GM12878 (cell line): ENCODE data around the gene COMMD6. TPM values are rescaled to one million over a fixed set of nuclear protein-coding genes. Genes with fewer than 3 reads are reported as not detected.

ENCODE experiments used
- ATAC-seq: fragments of 200-7000 bp; cut with Tn5 transposase; 3 replicates; pipeline ENCODE4 v1.9.1; 2020; ENCODE audit warnings: mild to moderate bottlenecking, moderate library complexity
- BruUV-seq: library from RNA; stranded (reverse); fragments of 400-500 nt; replicated peaks from 2 replicates; lab custom pipeline; 2021; lab: Mats Ljungman, UMichigan
- CTCF ChIA-PET: fragments of 300-600 bp; sonication (Branson Sonifier 250); formaldehyde crosslinking; extraction: SDS; loops from one replicate; lab custom pipeline; 2021; ENCODE audit warnings: inconsistent platforms; lab: Yijun Ruan, JAX
- POLR2A ChIA-PET: fragments of 350-600 bp; formaldehyde crosslinking; extraction: SDS; loops from one replicate; lab custom pipeline; 2021; ENCODE audit warnings: inconsistent platforms; lab: Charles Lee
- RAD21 ChIA-PET: fragments of 300-600 bp; sonication (Branson Sonifier 250); formaldehyde crosslinking; loops from one replicate; lab custom pipeline; 2023; ENCODE audit warnings: antibody characterized with exemption; ENCODE audit not compliant: unreplicated experiment; lab: Charles Lee
- SMC1A ChIA-PET: fragments of 300-600 bp; sonication (Branson Sonifier 250); formaldehyde crosslinking; loops from one replicate; lab custom pipeline; 2023; ENCODE audit not compliant: unreplicated experiment, uncharacterized antibody; lab: Charles Lee
- DNase-seq: peaks from one replicate; pipeline ENCODE4 v3.0.0-alpha.2; 2011; ENCODE audit warnings: low read depth, low spot score
- FAIRE-seq: peaks from 3 replicates; lab custom pipeline; 2011; peaks lifted over from hg19 to GRCh38; lab: Jason Lieb, UNC
- H2AFZ ChIP-seq: 2 replicates; pipeline ENCODE4 v1.6.0; 2011; ENCODE audit warnings: low read depth, low read length, control low read depth; ENCODE audit not compliant: control insufficient read depth
- H3K27ac ChIP-seq: 2 replicates; pipeline ENCODE4 v1.5.1; 2011; ENCODE audit warnings: control low read depth; ENCODE audit not compliant: control insufficient read depth, insufficient read depth
- H3K27me3 ChIP-seq, 2 experiments: replicated peaks in 1 of 2; 2 replicates each; pipeline versions ENCODE4 v1.6.0 to v1.6.1; 2011; ENCODE audit warnings: low read length in 1 of 2; ENCODE audit not compliant: control insufficient read depth in 2 of 2, insufficient read depth in 2 of 2
- H3K36me3 ChIP-seq, 2 experiments: 2 replicates each; pipeline ENCODE4 v1.5.1; 2011; ENCODE audit warnings: low read length in 1 of 2; ENCODE audit not compliant: control insufficient read depth in 2 of 2, insufficient read depth in 2 of 2
- H3K4me1 ChIP-seq: 2 replicates; pipeline ENCODE4 v1.6.1; 2011; ENCODE audit warnings: mild to moderate bottlenecking, low read length, moderate library complexity, mixed read lengths; ENCODE audit not compliant: control insufficient read depth, insufficient read depth
- H3K4me2 ChIP-seq: 2 replicates; pipeline ENCODE4 v1.6.0; 2011; ENCODE audit warnings: control low read depth; ENCODE audit not compliant: control insufficient read depth, insufficient read depth
- H3K4me3 ChIP-seq: fragments of 200-600 bp; sonication (generic); 2 replicates; pipeline ENCODE4 v1.5.1; 2016
- H3K79me2 ChIP-seq: 2 replicates; pipeline ENCODE4 v1.6.0; 2011; ENCODE audit warnings: low read length; ENCODE audit not compliant: control insufficient read depth, insufficient read depth
- H3K9ac ChIP-seq: 2 replicates; pipeline ENCODE4 v1.8.0; 2011; ENCODE audit warnings: low read length, control low read depth, mixed read lengths; ENCODE audit not compliant: control insufficient read depth, insufficient read depth
- H3K9me3 ChIP-seq: replicated peaks from 3 replicates; pipeline ENCODE4 v1.5.1; 2011; ENCODE audit warnings: mild to moderate bottlenecking, low read length; ENCODE audit not compliant: control insufficient read depth, insufficient read depth
- H4K20me1 ChIP-seq: 2 replicates; pipeline ENCODE4 v1.6.0; 2011; ENCODE audit not compliant: control insufficient read depth, insufficient read depth
- ASH2L ChIP-seq: fragments of 300-600, 200-600 bp; sonication (generic); IDR thresholded peaks from 2 replicates; pipeline ENCODE4 v1.6.1; 2017; ENCODE audit warnings: low read depth, mild to moderate bottlenecking, borderline replicate concordance
- BCLAF1 ChIP-seq: fragments of 450-650 bp; IDR thresholded peaks from 2 replicates; pipeline ENCODE4 v1.6.1; 2017; ENCODE audit warnings: antibody characterized with exemption, mild to moderate bottlenecking, moderate library complexity
- BMI1 ChIP-seq: fragments of 450-650 bp; IDR thresholded peaks from 2 replicates; pipeline ENCODE4 v1.6.1; 2016; ENCODE audit warnings: mild to moderate bottlenecking, moderate library complexity, borderline replicate concordance
- CHD1 ChIP-seq: IDR thresholded peaks from 2 replicates; pipeline ENCODE4 v1.6.1; 2012; ENCODE audit warnings: low read depth, low read length, improper control_type of control experiment
- CTCF ChIP-seq, 3 experiments: IDR thresholded peaks in 2 of 3; conservative IDR thresholded peaks in 1 of 3; 2 replicates each; pipeline ENCODE4 v1.5.1; 2011; ENCODE audit warnings: low read depth in 3 of 3, low read length in 3 of 3, mild to moderate bottlenecking in 3 of 3, control low read depth in 2 of 3, moderate library complexity in 2 of 3, inconsistent platforms in 1 of 3, mixed read lengths in 1 of 3; ENCODE audit not compliant: control insufficient read depth in 2 of 3, insufficient read depth in 1 of 3; ENCODE audit errors: extremely low read depth in 1 of 3
- ETV6 ChIP-seq, 2 experiments: fragments of 450-650 bp in 1 of 2; IDR thresholded peaks in 1 of 2; conservative IDR thresholded peaks in 1 of 2; 2 replicates each; pipeline ENCODE4 v1.6.1; 2014; ENCODE audit warnings: antibody characterized with exemption in 1 of 2, borderline replicate concordance in 1 of 2, low read depth in 1 of 2, mild to moderate bottlenecking in 1 of 2, moderate library complexity in 1 of 2
- GABPA ChIP-seq: IDR thresholded peaks from 2 replicates; pipeline ENCODE4 v1.6.1; 2014; ENCODE audit warnings: antibody characterized with exemption, low read depth, mild to moderate bottlenecking, inconsistent platforms
- MLLT1 ChIP-seq: fragments of 450-650 bp; IDR thresholded peaks from 2 replicates; pipeline ENCODE4 v1.6.1; 2016; ENCODE audit warnings: mild to moderate bottlenecking
- MXI1 ChIP-seq: fragments of 150-350 bp; IDR thresholded peaks from 2 replicates; pipeline ENCODE4 v1.6.1; 2011; ENCODE audit warnings: low read depth, mild to moderate bottlenecking, inconsistent platforms, low read length, improper control_type of control experiment
- MYB ChIP-seq: fragments of 150-350 bp; IDR thresholded peaks from 2 replicates; pipeline ENCODE4 v1.6.1; 2014; ENCODE audit warnings: mild to moderate bottlenecking, low read depth, low read length, borderline replicate concordance
- NRF1 ChIP-seq: conservative IDR thresholded peaks from 2 replicates; pipeline ENCODE4 v1.6.1; 2011; ENCODE audit warnings: mild to moderate bottlenecking, low read depth, low read length, improper control_type of control experiment
- POLR2AphosphoS5 ChIP-seq: IDR thresholded peaks from 2 replicates; pipeline ENCODE4 v1.6.1; 2011; ENCODE audit warnings: mild to moderate bottlenecking, low read length, inconsistent platforms
- RAD21 ChIP-seq: IDR thresholded peaks from 2 replicates; pipeline ENCODE4 v1.6.1; 2011; ENCODE audit warnings: mild to moderate bottlenecking, low read depth, low read length, moderate library complexity; ENCODE audit not compliant: insufficient read depth
- SREBF2 ChIP-seq: IDR thresholded peaks from 2 replicates; pipeline ENCODE4 v1.6.1; 2012; ENCODE audit warnings: mild to moderate bottlenecking, low read length
- ZNF384 ChIP-seq: IDR thresholded peaks from 2 replicates; pipeline ENCODE4 v1.6.1; 2012; ENCODE audit warnings: low read depth, mild to moderate bottlenecking, low read length, improper control_type of control experiment, borderline replicate concordance
- WGBS: methylation state at CpG from one replicate; pipeline ENCODE4 v1.1.6; 2016; ENCODE audit warnings: low lambda C conversion rate; ENCODE audit not compliant: insufficient replicate concordance, insufficient coverage; ENCODE audit errors: missing lambda C conversion rate; 5-methylcytosine and 5-hydroxymethylcytosine counted together
- in situ Hi-C: fragments of 300-500 bp; cut with MboI; formaldehyde crosslinking; loops from 9 replicates; pipeline ENCODE4 v1.14.3; 2018; ENCODE audit warnings: mixed read lengths
- intact Hi-C: fragments of 100-400 bp; cut with micrococcal nuclease; formaldehyde crosslinking; loops from one replicate; pipeline ENCODE4 v1.14.2; 2022; ENCODE audit not compliant: unreplicated experiment
- polyA plus RNA-seq, 11 experiments: library from polyadenylated mRNA; depleted of rRNA in 4 of 11; unstranded in 6 of 11; stranded (reverse) in 5 of 11; fragments of >200 nt; fragmentation: Nextera tagmentation in 4 of 11; fragmentation: Illumina TruSeq in 1 of 11; extraction: Ambion mirVana in 4 of 11; extraction: Trizol in 1 of 11; gene quantifications; 1 replicate in 1 of 11; 2 replicates in 10 of 11; pipeline versions ENCODE4 v1.2.1 to v1.2.3, GENCODE V29; 2011 to 2016; ENCODE audit warnings: inconsistent platforms in 2 of 11, missing spikeins in 2 of 11, low read depth in 1 of 11
- total RNA-seq, 4 experiments: library from RNA; depleted of rRNA in 3 of 4; stranded (reverse); fragments of >200 nt in 3 of 4; fragmentation: Illumina TruSeq in 1 of 4; extraction: Trizol in 1 of 4; gene quantifications; 2 replicates each; pipeline versions ENCODE4 v1.2.1 to v1.2.3, GENCODE V29; 2013 to 2021

Gene COMMD6
- total and polyA plus RNA-seq, 10 of the 15 experiments (the other 5 are each of a cell fraction or from before 2014, with no cell fraction given): 127 to 509 (median 247) TPM

- ChIA-PET SMC1A (interaction anchor here (0.9 kb wide), 1 partner anchor 9 kb away, joined by 3 read pairs; no protein-coding TSS in a partner anchor), CTCF (interaction anchor here (0.9 to 1.5 kb wide), 2 partner anchors 12 to 36 kb away, joined by 3 read pairs; partner anchors contain the start of gene TBC1D4)
- H3K79me2 ChIP-seq: no peaks in the 10 kb centered on the region
- intact Hi-C loops: no loop called here
- H3K9me3 ChIP-seq: no peaks in the 10 kb centered on the region; the same call in 2 of the 3 replicates
- FAIRE-seq (no peak), ATAC-seq (no peak), DNase-seq (no peak)
- TF ChIP-seq ASH2L: no peak
- no peak for TF ChIP-seq BCLAF1
- TF ChIP-seq GABPA: no peak
- no peak for TF ChIP-seq ZNF384
- no peak for TF ChIP-seq POLR2AphosphoS5
- no peak for TF ChIP-seq CTCF (IDR thresholded peaks at IDR 0.05 in 2 of 3, conservative IDR thresholded peaks at IDR 0.05 in 1 of 3; ENCODE audit: control insufficient read depth in 2 of 3, extremely low read depth in 1 of 3, insufficient read depth in 1 of 3, low read depth in 3 of 3, low read length in 3 of 3)
- TF ChIP-seq MLLT1: no peak
- no peak for TF ChIP-seq CHD1
- TF ChIP-seq SREBF2: no peak
- TF ChIP-seq NRF1: no peak
- no peak for TF ChIP-seq MYB
- no peak for TF ChIP-seq RAD21
- TF ChIP-seq BMI1: no peak
- TF ChIP-seq ETV6 (conservative IDR thresholded peaks at IDR 0.05 in 1 of 2, IDR thresholded peaks at IDR 0.05 in 1 of 2; ENCODE audit: borderline replicate concordance in 1 of 2, low read depth in 1 of 2): no peak
- no peak for TF ChIP-seq MXI1
- TF ChIP-seq, all 136 proteins: peak for 0
- Histone ChIP-seq H3K4me3 (no peak overlapping the region), H2AFZ (no peak overlapping the region), H3K36me3 (no peaks in the 10 kb centered on the region), H3K4me1 (peaks cover 1% of the 10 kb centered on the region), H3K27ac (no peak overlapping the region), H3K27me3 (no peaks in the 10 kb centered on the region), H3K9ac (no peak overlapping the region), H3K4me2 (no peak overlapping the region), H4K20me1 (no peaks in the 10 kb centered on the region)
- WGBS: 41% methylated on average over 1 of the region's 1 CpG
- POLR2A ChIA-PET: no interaction called here
- RAD21 ChIA-PET: interaction anchor here (1.3 kb wide), 1 partner anchor 8 kb away, joined by 4 read pairs; no protein-coding TSS in a partner anchor
- in situ Hi-C loops: no loop called here
- BruUV-seq: no TSS peak
Measured at GRCh38 chr13:75494491-75494890, 43.1 kb downstream of the COMMD6 start.
